ENCODE results near the gene ZNF518B.
A peak's percentile ranks its signal among the peaks of the same experiment; 100 is the strongest.
"Not testable (repeated sequence)": the region's sequence is repeated elsewhere in the genome, so short reads cannot be mapped to it uniquely, and the experiment has no call there.

The ZNF518B gene

DNA sequence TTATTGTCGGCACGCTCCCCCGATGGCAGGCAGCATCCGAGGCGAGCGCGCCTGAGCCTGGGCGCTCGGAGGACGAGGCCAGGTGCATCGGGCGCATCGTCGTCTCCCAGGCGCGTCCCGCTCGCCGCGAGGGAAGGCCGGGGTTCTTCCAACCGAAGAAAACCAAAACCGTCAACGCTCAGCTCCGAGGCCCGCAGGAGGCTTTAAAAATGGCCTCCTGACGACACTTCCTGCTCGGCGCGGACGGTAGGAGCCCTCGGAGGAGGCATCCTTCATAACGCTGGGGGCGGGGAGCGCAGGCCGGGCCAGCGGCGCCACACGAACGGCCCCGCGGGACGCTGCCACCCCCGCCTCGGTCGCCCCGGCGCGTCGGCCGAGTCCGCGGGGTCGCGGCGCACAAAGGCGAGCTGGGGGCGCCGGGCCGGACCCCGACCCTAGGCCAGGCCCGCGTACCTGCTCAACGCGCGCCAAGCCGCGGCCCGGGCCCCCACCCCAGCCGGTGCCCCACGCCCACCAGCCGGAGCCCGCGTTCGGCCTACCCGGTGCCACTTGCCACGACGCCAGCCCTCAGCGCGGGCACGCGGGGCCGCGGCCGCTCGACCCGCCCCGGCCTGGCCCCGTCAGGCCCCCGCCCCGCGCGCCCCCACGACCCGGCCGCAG lies 501 bp downstream of the ZNF518B start:
- peak; percentile 73 for DNase-seq

GRCh38 chr4:10456260-10456594 lies 999 bp downstream of the ZNF518B start:
- no peak for DNase-seq

DNA sequence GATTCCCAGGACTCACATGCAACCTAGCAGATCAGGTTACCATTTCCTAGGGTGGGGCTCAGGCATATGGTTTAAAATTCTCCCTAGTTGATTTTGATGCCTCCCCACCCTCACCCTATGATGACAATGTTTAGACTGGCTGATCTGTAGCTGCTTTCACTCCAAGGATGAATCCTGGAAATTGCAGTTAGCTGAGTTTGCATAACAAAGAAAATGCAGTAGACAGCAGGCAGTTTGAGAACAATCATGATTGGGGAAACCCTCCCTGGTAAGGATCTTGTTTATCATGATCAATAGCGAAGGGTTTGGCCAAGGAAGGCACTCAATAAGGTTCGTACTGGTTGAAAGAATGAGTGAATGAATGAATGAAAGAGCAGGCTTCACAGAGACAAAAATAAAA lies 2.1 kb downstream of the ZNF518B start:
- DNase-seq = no peak

DNA sequence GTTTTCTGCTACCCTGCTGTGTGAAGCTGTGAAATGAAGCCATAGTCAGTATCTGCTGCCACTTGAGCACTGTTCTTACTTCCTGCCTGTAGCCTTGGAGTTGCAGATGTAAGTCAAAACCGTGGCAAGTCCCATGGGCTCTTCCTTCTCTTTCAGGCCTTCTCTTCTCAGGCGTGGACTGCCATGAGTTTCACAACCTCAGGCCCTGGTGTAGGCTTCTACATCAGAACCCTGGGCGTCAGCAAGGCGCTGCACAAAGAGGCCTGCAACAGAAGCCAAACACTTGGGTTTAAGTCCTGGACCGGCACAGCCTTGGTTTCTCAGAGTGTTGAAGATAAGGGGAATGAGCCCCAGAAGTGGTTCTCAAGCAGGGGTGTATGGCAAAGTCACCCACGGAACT lies 2.5 kb downstream of the ZNF518B start:
- DNase-seq = no peak

- no peak for DNase-seq
Observed at GRCh38 chr4:10454121-10454520, 3.1 kb downstream of the ZNF518B start.

GRCh38 chr4:10448991-10449390 lies 8.2 kb downstream of the ZNF518B start:
- DNase-seq = no peak

- DNase-seq = no peak
Observed at GRCh38 chr4:10442976-10443375, 14.2 kb downstream of the ZNF518B start.

- no peak for DNase-seq
Observed at GRCh38 chr4:10441512-10441911, 15.7 kb downstream of the ZNF518B start.

DNA sequence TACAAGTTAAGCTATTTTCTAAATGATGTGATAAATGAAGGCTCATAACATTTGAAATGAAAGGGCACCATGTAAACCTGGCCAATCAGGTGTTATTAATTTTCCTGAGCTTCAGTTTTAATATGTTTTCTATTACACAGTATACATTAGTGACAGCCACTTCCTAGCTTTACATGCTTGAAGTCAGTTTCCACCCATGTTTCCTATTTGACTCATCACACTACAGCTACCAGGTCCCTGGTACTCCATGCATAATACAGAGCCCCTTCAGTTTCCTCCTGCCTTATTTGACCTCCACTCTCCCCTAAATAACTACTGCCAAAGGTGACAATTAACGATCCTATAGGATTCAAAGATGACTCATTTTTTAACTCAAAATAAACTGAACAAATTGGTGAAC lies 18.3 kb downstream of the ZNF518B start:
- DNase-seq = no peak

GRCh38 chr4:10437735-10438134 lies 19.5 kb downstream of the ZNF518B start:
- no peak for DNase-seq

DNA sequence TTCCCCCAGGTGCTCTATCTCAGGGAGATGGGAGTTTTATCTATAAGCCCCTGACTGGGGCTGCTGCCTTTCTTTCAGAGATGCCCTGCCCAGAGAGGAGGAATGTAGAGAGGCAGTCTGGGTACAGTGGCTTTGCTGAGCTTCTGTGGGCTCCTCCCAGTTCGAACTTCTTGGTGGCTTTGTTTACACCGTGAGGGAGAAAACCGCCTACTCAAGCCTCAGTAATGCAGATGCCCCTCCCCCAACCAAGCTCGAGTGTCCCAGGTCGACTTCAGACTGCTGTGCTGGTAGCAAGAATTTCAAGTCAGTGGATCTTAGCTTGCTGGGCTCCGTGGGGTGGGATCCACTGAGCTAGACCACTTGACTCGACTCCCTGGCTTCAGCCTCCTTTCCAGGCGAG lies 29.5 kb downstream of the ZNF518B start:
- DNase-seq = not testable (repeated sequence)

- no peak for DNase-seq
Observed at GRCh38 chr4:10421344-10422055, 35.7 kb downstream of the ZNF518B start.

DNA sequence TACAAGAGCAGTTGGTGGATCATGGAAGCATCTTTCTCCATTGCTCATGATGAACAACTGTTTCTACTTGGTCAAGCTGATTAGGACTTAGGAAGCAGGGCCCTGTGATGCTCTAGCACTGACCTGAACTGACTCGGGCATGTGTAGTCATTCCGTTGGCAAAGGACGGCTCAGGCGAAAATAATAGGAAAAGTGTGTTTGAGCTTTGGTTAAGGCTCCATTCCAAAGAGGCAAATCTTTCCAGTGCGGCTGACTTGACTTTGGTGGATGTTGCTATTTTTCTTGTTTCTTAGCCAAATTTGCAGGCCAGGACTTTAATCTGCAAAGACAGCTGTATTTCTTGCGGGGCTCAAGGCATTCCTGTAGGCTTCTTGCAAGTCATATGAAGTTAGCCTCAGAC lies 39.5 kb downstream of the ZNF518B start:
- no peak for DNase-seq

GRCh38 chr4:10416441-10416840 lies 40.8 kb downstream of the ZNF518B start:
- DNase-seq = no peak

- DNase-seq = no peak
Observed at GRCh38 chr4:10413177-10413576, 44.0 kb downstream of the ZNF518B start.

DNA sequence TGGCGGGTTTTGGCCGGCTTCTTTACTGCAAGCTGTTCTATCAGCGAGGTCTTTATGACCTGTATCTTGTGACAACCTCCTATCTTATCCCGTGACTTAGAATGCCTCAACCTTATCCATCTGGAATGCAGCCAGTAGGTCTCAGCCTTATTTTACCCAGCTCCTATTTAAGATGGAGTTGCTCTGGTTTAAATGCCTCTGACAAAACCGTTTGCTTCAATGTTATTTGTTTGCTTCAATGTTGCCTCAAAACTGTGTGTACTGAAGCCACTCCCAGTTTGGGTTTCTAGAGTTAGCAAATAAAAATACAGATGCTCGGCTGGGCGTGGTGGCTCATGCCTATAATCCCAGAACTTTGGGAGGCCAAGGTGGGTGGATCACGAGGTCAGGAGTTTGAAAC lies 51.6 kb downstream of the ZNF518B start:
- no peak for DNase-seq

DNA sequence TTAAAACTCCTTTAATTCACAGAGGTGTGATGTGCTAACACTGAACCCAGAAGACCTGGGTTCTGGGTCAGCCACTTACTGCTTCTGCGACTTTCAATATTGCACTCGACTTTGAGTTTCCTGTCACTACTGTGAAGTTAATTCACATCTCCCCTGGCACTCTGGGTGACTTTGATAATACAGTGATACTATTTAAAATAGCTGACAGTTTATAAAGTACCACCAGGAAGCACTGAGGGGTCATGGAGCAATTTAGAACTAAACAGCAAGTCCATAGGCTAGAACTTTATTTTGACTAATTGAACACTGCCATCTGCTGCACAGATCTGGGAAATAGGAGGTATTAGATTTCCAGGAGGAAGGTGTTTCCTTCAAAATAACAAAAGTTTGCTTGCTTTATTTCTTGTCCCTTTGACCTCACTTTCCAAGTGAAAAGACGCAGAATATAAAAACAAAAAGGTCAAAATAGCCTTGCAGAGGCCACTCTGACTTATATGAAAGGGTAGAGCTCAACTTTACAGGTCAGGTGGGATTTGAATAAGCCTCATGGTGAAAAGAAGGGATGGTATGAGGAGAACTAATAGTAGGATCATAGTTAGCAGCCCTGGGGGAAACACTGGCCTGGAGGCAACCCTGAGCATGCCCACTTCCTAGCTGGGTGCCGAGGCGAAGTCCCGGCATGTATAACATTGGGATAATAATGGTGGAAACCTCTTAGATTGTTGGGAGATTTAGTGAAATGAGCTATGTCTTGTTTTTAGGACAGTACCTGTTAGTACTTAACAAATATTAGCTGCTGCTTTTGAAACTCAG lies 53.4 kb downstream of the ZNF518B start:
- DNase-seq = no peak

DNA sequence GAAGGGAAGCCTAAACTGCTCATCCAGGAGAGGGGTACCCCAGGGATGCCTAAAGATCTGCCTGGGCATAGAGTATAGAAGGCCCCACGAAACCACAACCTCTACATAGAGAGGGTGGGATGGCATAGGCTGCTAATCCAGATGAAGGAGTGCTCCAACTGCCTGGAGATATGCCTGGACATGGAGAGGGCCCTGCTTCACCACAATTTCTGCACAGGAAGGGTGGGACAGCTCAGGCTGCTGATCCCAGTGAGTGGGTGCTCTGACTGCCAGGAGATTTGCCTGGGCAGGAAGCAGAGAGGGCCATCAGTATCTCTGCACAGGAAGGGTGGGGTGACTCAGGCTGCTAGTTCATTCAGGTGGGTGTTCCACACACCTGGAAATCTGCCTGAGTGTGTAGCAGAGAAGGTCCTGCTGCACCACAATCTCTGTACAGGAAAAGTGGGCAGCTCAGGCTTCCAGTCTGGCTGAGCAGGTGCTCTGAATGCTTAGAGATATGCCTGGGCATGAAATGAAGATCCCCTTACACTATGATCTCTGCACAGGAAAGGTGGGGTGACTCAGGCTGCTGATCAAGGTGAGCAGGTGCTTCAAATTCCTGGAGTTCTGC lies 61.1 kb downstream of the ZNF518B start:
- no peak for DNase-seq

All from activated CD4-positive, alpha-beta T cell treated with anti-CD3 and anti-CD28 coated beads for 48 hours (primary cell).